Left renal cortex interstitium (tissue), 4 donors: ENCODE measurements around the gene SNTA1. TPM values are rescaled to one million over a fixed set of nuclear protein-coding genes. Genes with fewer than 3 reads are reported as not detected.
A peak's percentile ranks its signal among the peaks of the same experiment; 100 is the strongest.
"Not testable (repeated sequence)": the region's sequence is repeated elsewhere in the genome, so short reads cannot be mapped to it uniquely, and the experiment has no call there.

Source experiments
- DNase-seq, 4 donors: peaks; one replicate each; pipeline ENCODE4 v3.0.0-alpha.2; 2013; ENCODE audit warnings: low read depth in 4 of 4, low spot score in 2 of 4, missing footprints in 1 of 4
- polyA plus RNA-seq, 4 donors: library from polyadenylated mRNA; unstranded; fragments of 120-200 nt; gene quantifications; one replicate each; pipeline ENCODE4 v1.2.1, GENCODE V29; 2013; ENCODE audit not compliant: insufficient read length in 4 of 4

The SNTA1 gene
- polyA plus RNA-seq, 4 donors, result 8.6 to 14.3 (median 11.3) TPM

DNA sequence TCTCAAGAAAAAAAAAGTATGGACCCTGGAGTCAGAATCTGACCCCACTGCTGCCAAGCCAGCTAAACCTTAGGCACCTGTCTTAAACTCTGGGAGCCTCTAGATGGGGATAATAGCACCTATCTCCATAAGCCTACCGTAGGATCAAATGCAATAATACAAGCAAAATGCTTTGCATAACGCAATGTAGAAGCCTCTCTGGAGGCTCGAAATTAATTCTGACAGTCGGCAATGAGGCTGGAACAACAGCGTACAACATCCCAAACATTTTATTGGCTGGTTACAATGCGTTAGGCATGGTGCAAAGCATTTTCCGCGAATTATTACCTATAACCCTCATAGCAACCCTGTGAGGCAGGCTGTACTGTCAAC is 42.8 kb downstream of the SNTA1 start:
- peak in 1 of 4 donors; percentile 19 for DNase-seq

DNA sequence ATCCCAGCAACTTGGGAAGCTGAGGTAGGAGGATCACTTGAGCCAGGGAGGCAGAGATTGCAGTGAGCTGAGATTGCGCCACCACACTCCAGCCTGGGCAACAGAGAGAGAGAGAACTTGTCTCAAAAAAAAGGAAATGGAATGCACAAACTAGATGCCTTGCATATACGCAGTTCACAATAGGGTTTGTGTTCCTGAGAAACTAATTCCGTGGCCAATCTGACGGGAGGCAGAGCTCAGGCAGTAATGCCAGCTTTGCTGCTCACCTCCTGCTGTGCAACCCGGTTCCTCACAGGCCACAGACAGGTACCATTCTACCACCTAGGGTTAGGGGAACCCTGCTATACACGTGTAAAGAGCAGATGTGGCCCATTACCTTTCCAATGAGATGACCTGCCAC is 43.6 kb downstream of the SNTA1 start:
- DNase-seq, result no peak

DNA sequence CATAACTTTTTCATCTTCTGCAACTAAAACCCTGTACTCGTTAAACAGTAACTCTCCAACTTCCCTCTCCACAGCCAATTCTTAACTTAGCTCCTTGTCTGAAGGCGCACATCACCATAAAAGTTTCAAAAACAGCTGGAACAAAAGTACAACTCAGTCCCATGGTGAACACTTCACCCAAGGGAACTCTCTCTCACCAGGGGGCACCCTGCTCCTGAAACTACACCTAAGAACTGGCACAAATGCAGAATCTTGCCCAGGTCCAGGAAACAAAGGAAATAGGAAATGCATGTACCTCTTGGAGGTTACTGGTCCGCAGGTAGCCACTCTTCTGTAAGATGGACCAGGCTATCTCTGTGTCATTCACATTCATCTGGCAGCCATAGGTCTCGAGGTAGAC is 48.8 kb downstream of the SNTA1 start:
- DNase-seq, result no peak

DNA sequence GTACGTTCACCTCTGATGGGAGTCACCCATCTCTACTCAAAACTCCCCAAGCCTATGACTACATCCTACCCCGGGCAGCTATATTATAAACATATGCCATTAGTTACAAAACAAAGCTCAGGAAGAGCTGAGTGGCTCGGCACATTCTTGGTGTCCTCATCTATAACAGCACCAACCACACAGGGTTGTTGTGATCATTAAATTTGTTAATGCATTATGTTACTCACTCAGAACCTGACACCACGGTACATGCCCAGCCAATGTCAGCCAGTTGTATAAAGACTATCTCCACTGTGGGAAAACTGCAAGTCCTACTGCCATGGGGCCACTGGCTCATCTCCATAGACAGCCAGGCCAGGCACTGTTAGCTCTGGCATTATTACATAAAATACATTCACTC is 50.0 kb downstream of the SNTA1 start:
- no peak for DNase-seq

DNA sequence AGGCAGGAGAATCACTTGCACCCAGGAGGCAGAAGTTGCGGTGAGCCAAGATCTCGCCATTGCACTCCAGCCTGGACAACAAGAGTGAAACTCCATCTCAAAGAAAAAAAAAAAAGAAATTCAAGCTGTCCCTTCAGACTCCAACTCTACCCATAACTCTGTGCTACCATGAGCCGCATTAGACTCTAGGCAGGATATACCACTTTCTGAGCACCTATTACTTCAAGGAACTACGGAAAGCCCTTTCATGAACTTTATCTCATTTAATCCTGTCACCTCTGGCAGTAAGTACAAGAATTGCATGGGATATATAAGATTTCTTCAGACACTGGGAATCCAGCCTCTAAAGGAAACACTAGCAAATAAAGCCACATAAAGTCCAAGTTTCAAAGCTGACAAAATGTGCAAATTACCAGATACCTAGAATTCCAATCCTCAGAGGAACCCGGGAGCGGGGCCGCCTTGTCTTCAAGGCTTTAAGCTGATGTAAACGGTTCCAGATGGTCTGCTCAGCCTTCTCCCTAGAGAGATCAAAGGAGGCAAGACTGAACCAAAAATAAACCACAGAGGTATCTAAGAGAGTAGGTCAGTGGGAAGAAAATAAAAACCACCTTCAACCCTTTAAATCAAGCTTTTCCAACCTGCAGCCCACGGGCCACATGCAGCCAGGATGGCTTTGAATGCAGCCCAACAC is 51.7 kb downstream of the SNTA1 start:
- DNase-seq, result no peak

DNA sequence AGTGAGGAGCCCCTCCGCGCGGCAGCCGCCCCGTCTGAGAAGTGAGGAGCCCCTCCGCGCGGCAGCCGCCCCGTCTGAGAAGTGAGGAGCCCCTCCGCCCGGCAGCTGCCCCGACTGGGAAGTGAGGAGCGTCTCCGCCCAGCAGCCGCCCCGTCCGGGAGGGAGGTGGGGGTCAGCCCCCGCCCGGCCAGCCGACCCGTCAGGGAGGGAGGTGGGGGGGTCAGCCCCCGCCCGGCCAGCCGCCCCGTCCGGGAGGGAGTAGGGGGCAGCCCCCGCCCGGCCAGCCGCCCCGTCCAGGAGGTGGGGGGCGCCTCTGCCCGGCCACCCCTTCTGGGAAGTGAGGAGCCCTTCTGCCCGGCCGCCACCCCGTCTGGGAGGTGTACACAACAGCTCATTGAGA is 54.2 kb downstream of the SNTA1 start:
- DNase-seq, result not testable (repeated sequence)

DNA sequence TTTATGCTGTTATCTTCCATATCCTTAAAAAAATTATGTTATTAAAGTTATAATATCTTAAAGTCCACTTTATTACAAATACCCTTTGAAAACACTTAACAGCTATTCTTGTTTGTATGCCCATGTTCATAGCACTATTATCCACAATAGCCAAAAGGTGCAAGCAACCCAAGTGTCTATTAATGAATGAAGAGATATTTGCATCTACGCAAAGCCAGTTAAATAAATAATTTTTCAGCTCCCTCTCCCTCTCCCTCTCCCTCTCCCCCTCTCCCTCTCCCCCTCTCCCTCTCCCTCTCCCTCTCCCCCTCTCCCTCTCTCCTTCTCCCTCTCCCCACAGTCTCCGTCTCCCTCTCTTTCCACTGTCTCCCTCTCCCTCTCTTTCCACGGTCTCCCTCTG is 55.3 kb downstream of the SNTA1 start:
- no peak for DNase-seq

DNA sequence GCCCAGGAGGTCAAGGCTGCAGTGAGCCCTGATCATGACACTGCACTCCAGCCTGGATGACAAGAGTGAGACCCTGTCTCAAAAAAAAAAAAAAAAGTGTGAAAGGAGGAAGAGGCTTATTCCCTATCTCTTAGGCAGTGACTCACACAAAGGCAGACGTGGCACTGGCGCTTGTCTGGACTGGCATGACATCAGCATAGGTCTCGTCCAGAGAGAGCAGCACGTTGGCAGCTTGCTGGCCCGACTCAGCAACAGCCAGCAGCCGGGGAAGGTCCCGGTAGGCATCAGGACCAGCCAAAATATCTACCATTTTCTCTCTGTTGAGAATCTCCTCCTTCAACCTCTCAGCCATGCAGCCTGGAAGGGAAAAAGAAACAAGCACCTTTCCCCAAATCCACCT is 56.4 kb downstream of the SNTA1 start:
- DNase-seq, result no peak

DNA sequence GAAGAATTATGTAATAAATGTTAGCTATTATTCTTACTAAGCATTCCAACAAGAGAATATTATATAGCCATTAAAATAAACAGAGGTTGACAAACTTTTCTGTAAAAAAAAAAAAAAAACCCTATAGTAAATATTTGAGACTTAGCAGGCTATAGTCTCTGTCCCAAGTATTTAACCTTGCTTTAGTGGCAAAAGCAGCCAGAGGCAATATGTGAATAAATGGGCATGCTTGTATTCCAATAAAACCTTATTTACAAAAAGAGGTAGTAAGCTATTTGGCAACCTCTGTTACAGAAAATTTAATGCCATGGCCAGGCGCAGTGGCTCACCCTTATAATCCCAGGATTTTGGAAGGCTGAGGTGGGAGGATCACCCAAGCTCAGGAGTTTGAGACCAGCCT is 56.9 kb downstream of the SNTA1 start:
- no peak for DNase-seq

DNA sequence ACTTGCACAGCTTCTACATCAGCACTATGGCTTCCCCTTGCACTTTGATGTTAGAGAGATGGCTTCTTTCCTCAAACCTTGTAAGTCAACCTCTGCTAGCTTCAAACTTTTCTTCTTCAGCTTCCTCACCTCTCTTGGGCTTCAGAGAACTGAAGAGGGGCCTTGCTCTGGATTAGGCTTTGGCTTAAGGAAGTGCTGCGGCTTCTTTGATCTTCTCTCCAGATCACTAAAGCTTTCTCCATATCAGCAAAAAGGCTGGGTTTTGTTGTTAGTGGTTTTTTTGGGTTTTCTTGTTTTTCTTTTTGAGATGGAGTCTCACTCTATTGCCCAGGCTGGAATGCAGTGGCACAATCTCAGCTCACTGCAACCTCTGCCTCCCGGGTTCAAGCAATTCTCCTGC is 66.2 kb downstream of the SNTA1 start:
- no peak for DNase-seq

DNA sequence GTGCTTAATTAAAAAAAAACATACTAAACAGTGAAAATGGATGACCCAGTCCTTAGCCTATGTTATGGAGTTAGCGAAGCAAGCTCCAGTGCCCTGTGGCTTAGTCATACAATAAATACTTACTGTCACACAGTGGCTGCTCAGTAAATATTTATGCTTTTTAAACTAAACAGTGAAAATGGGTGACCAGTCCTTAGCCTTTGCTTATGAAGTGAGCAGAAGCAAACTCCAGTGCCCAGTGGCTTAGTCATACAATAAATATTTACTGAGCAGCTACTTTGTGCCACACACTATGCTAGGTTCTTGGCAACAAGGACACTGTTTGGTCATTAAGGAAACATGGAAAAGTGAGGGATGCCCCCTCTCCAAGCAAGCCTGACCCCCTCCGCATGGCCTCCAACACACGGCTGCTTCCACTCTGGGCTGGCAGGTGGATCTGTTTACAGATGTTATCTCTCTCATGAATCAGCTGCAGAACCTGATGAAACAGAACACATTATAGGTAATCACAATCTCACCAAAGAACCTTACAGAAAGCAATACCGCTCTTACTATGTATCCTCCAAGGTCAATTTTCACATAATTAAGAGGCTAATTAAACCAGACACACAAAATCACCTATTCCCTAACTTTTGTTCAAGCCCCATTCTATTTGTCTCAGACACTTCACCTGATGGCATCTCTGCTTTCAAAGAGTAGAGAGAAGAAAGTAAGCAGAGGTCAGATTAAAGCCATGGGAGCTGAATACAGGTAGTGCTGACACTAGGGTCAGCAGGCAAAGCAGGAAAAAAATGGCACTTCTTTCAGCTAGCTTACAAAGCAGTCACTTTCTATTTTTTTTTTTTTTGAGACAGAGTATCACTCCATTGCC is 69.6 kb downstream of the SNTA1 start:
- DNase-seq, result no peak

DNA sequence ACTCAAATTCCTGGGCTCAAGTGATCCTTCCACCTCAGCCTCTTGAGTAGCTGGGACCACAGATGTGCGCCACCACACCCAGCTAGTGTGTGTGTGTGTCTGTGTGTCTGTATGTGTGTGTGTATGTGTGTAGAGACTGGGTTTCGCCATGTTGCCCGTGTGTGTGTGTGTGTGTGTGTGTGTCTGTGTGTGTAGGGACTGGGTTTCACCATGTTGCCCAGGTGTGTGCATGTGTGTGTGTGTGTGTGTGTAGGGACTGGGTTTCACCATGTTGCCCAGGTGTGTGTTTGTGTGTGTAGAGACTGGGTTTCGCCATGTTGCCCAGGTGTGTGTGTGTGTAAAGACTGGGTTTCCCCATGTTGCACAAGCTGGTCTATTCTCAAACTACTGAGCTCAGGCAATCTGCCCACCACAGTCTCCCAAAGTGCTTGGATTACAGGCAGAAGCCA is 70.5 kb downstream of the SNTA1 start:
- DNase-seq, result no peak

DNA sequence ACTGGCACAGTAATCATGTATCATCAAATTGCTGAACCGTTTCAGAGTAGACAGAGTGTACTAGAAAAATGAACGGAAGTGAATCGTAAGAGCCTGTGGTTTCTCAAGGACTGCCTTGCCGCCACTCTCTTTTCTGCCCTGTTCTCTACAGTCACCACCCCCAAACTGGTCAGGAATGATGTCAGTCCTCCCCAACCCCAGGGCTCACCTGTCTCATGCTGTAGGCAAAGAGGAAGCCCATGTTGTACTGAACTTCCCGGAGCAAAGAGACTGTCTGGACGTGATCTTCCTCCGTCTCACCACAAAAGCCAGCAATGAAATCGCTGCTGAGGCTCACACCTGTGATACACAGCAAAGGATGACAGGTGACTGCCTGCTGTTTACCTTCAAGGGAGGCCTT is 73.3 kb downstream of the SNTA1 start:
- DNase-seq, result no peak

DNA sequence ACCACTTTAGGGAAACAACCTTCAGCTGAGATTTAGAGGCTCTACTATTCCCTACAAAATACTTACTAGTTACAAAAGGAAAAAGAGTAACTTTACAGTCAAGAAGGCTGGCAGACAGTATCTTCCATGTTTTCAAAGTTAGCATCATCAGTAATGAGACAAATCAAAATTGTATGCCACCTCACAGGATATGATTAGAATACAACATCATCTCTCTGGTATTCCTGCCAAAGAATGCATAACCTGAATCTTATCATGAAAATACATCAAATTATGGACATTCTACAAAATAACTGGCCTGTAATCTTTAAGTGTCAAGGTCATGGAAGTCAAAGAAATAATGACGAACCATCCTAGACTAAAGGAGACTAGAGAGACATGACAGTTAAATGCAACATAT is 80.7 kb downstream of the SNTA1 start:
- DNase-seq, result no peak

DNA sequence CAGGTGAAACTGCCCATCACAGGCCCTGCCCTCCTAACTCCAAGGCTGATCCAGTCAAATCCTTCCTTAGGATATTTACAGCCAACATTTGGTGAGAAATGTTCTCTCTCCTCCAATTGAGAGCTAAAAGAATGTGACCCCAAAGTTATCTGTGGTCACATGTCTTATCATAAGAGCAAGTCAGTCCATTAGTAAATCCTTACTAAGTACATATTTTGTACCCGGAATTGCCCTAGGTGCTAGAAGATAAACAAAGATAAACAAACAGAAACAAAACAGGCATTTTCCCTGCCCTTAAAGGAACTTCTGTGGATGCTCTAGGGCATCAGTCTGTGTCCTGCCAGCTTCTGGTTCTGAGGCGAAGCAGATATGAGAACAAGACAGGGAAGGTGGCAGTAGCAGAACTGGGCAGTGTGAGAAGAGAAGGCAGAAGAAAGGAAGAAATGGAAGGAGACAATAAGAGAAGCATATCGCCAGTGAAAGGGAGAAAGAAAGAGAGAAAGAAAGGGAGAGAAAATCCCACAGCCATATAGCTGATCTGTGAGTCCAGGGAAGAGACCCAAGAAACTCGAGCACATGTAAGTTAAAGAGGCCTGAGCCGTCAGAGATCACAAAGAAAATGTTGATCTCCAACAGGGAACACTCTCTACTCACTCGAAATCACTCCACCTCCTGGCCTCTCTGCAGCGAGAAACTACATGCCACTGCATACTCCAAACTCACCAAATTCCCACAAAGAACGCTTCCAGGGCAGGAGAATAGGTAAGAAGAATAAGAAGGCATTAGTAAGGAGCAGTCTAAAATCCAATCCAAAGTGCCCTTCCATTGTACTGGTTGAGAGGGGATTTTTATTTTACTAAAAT is 83.9 kb downstream of the SNTA1 start:
- DNase-seq, result no peak

Other genes starting within 250 kb of the SNTA1 start
- not detected for gene BPIFA3, start 226.4 kb downstream of the SNTA1 start, polyA plus RNA-seq
- not detected for gene BPIFA1, start 207.8 kb downstream of the SNTA1 start, polyA plus RNA-seq
- gene BPIFB1, start 160.5 kb downstream of the SNTA1 start, polyA plus RNA-seq, result under 1 TPM in 1 of 4 donors, not detected in 3; 0.13 TPM
- 10 to 100 TPM; 26.6 to 44.1 (median 35.1) TPM for gene CDK5RAP1, start 42.2 kb downstream of the SNTA1 start, polyA plus RNA-seq
- gene CBFA2T2, start 46.3 kb upstream of the SNTA1 start, polyA plus RNA-seq, result 10 to 100 TPM; 20.6 to 36.3 (median 28.4) TPM
- gene C20orf144, start 218.6 kb upstream of the SNTA1 start, polyA plus RNA-seq, result under 1 TPM; 0.11 to 0.46 (median 0.44) TPM
- under 1 TPM; 0.35 to 0.75 (median 0.55) TPM for gene ACTL10, start 223.2 kb upstream of the SNTA1 start, polyA plus RNA-seq
- 10 to 100 TPM; 15.2 to 23.0 (median 21.0) TPM for gene NECAB3, start 230.7 kb upstream of the SNTA1 start, polyA plus RNA-seq
- 10 to 100 TPM; 10.5 to 16.1 (median 13.7) TPM for gene E2F1, start 242.6 kb upstream of the SNTA1 start, polyA plus RNA-seq